GM12801 (cell line): Measurements from ENCODE around the gene ATP7B.

ENCODE experiments used
- TF ChIP-seq, protein P1 (sequence below): IDR thresholded peaks from one replicate; pipeline ENCODE4 v1.5.1; 2011; ENCODE audit warnings: control low read depth; ENCODE audit not compliant: insufficient read length; ENCODE audit errors: extremely low read depth

ATP7B gene

DNA sequence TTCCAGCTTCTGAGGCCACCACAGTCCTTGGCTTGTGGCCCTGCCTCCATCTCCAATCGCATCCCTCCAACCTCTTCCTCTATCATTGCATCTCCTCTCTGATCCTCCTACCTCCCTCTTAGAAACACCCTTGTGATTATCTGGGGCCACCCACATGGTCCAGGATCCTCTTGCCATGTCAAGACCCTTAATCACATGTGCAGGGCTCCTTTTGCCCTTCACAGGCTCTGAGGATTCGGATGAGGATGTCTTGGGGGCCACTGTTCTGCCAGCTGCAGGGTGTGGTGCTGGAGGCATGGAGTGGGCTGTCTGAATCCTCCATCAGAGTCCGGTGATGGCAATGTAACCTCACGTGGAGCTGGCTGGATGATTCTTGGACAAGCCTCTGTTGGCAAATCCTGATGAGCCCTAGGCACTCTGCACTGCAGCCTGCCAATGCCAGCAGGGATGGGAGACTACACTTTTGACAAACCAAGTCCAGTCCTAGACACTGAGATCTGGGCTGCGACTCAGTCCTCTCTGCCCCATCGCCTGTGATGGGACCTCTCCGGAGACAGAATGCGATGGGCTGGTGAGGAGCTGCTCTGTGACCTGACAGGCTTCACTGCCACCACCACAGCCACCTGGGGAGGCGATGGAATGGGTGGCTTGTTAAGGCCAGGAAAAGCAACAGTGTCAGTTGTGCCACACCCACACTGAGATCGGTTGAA lies 88.3 kb downstream of the ATP7B start:
- TF ChIP-seq, protein P1, sequence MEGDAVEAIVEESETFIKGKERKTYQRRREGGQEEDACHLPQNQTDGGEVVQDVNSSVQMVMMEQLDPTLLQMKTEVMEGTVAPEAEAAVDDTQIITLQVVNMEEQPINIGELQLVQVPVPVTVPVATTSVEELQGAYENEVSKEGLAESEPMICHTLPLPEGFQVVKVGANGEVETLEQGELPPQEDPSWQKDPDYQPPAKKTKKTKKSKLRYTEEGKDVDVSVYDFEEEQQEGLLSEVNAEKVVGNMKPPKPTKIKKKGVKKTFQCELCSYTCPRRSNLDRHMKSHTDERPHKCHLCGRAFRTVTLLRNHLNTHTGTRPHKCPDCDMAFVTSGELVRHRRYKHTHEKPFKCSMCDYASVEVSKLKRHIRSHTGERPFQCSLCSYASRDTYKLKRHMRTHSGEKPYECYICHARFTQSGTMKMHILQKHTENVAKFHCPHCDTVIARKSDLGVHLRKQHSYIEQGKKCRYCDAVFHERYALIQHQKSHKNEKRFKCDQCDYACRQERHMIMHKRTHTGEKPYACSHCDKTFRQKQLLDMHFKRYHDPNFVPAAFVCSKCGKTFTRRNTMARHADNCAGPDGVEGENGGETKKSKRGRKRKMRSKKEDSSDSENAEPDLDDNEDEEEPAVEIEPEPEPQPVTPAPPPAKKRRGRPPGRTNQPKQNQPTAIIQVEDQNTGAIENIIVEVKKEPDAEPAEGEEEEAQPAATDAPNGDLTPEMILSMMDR = no peak

DNA sequence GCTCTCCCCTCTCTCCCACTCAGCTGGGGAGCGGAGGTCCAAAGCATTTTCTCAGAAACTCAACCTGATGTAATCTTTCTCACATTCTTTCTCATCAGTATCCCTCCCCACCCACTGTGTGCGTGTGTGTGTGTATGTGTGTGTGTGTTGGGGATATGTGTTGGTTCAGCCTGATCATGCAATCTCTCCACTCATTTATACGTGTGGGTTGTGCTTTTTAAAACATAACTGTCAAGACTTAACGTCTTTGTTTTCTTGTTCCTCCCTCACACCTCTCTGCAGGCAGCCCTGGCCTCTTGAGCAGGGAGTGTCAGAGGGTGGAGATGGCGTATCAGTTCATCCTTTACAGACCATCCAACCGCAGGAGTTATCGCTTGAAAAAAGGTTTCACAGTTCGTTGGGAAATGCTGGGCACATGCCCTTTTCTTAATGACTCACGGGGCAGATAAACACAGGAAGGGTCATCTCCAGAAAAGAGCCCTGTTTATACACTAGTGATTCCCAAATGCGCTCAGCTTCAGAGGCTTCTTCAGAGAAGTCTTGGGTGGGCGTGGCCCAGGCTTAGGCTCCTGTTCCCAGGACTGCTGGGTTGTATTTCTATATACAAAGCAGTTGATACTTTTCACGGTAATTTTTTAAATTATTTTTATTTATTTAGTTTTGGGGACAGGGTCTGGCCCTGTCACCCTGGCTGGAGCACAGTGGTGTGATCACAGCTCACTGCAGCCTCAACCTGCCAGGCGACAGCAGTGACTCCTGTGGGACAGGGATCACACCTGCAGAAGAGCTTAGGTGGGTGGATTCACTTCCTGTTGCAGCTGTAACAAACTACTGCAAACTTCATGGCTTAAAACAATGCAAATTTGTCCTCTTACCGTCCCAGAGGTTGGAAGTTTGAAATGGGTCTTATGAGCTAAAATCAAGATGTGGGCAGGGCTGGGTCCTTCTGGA lies 89.2 kb downstream of the ATP7B start:
- TF ChIP-seq, protein P1 = no peak

DNA sequence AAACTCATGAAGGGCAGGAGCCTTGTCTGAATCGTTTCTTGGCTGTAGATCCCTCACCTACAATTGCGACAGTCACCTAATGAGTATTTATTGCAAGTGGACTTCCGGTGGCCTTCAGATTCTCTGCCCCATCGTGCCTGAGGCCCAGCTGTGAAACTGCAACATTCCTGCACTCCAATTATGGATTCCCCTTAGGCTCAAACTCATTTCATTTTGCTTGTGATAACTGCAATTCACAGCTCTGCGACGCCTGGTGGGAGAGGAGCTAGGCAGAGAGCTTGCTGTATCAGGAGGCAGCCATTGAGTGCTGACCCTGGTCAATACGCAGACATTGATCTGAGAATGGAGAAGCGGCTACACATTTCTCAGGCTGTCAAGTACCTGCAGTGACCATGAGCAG lies 90.5 kb downstream of the ATP7B start:
- TF ChIP-seq, protein P1 = no peak

DNA sequence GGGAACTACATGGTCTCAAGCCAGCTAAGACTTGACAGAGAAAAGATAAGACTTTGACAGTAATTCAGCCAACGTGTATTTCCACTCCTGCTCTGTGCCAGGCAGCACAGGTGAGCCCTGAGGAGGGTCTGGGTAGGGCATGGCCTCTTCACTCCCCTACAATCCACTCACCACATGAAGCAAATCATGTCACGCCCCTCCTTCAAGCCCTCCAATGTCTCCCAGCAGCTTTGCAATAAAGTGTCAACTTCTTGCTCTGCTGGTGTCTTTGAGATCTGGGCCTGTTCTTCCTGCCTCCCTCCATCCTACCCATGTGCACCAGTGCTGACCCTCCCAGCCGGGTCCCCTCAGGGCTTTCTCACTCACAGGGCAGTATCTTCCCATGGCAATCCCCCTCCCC lies 91.0 kb downstream of the ATP7B start:
- TF ChIP-seq, protein P1 = no peak

DNA sequence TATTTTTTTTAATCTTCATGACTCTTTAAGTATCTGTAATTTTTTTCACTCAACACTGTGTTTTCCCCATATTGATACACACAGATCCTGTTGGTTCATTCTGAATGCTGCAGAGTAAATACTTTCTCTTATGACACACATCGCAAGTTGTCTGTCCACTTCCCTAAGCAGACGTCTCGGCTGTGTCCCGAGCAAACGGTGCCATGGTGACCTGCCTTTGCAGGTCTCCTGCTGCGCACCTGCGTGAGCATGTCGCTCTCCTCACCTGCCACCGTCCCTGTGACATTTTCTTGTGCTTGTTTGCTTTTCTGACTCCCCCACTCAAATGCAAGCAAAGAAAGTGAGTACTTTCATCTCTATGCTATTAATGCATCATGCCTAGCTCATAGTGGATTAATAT lies 91.7 kb downstream of the ATP7B start:
- TF ChIP-seq, protein P1 = no peak

DNA sequence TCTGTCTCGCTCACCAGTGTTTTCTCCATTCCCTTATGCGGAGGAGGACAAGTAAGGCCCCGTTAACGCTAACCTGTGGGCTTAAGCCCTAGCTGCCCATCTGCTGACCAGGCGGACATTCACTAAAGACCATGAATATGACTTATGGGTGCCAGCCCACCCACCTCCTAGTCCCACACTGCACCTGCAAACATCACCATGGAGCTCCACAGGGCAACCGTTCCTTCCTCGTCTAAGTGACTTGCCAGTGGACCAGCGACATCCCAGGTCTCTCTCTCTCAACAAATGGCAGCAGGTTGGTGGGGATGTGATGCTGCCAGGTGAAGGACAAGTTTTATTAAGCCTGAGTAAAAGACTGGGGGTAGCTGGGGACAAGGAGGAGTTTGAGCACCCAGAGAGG lies 94.3 kb downstream of the ATP7B start:
- TF ChIP-seq, protein P1 = no peak

DNA sequence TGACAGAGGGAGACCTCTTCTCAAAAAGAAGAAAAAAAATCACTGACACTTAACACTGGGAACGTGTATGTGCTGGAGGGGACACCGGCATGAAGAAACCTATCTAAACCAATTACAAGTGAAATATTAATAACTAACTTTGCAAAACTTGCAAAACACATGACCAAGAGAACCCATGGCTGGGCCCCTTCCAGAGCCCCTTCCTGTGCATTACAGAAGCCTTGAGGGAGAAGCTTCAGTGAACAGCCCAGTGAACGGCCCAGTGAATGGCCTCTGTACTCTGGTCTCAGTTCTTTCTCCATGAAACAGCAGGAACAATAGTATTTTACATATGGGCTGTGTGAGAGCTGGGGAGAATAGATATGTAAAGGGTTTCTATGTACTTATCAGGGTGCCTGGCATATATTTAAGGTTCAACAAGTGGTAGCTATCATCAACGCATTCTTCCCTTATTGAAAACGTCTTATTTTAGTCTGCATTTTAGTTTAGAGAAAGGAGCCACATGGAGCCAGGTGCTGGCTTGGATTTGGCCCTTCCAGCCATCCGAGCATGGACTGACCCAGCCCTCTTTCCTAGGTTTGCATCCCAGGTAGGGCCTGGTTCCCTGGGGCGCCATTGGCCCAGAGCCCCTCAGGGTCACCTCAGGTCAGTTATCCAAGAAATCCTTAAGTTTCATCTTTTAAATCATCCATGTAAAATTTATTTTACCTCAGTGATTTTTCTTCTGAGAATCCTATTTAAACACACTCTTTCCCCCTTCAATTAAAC lies 95.0 kb downstream of the ATP7B start:
- TF ChIP-seq, protein P1 = no peak
